Stimulated activated CD8-positive, alpha-beta memory T cell treated with anti-CD3 and anti-CD28 coated beads, Interleukin-15, amount 100 ng/mL, for 1 hour (primary cell): ENCODE measurements around the gene DENND5A.
"Not testable (repeated sequence)": the region's sequence is repeated elsewhere in the genome, so short reads cannot be mapped to it uniquely, and the experiment has no call there.

Experiments
- DNase-seq: peaks from one replicate; pipeline ENCODE4 v3.0.0-alpha.2; 2020; ENCODE audit warnings: low read depth

The DENND5A gene

GRCh38 chr11:9264316-9265210 is 587 bp downstream of the DENND5A start:
- no peak for DNase-seq

- DNase-seq = no peak
These were observed 1.3 kb downstream of the DENND5A start for GRCh38 chr11:9263840-9264315.

GRCh38 chr11:9260838-9261146 is 4.4 kb downstream of the DENND5A start:
- DNase-seq = not testable (repeated sequence)

- no peak for DNase-seq
These were observed 4.9 kb downstream of the DENND5A start for GRCh38 chr11:9259981-9260837.

- not testable (repeated sequence) for DNase-seq
These were observed 6.9 kb downstream of the DENND5A start for GRCh38 chr11:9258279-9258678.

GRCh38 chr11:9254416-9254815 is 10.7 kb downstream of the DENND5A start:
- no peak for DNase-seq

GRCh38 chr11:9253086-9253485 is 12.1 kb downstream of the DENND5A start:
- DNase-seq = no peak

- DNase-seq = no peak
These were observed 13.8 kb downstream of the DENND5A start for GRCh38 chr11:9251311-9251710.

- DNase-seq = no peak
These were observed 15.0 kb downstream of the DENND5A start for GRCh38 chr11:9250139-9250582.

- no peak for DNase-seq
These were observed 15.9 kb downstream of the DENND5A start for GRCh38 chr11:9249252-9249651.

- no peak for DNase-seq
These were observed 17.3 kb downstream of the DENND5A start for GRCh38 chr11:9247863-9248262.

- not testable (repeated sequence) for DNase-seq
These were observed 28.9 kb downstream of the DENND5A start for GRCh38 chr11:9236242-9236641.

GRCh38 chr11:9232482-9232881 is 32.7 kb downstream of the DENND5A start:
- DNase-seq = no peak

- no peak for DNase-seq
These were observed 33.3 kb downstream of the DENND5A start for GRCh38 chr11:9231848-9232177.

- DNase-seq = no peak
These were observed 34.9 kb downstream of the DENND5A start for GRCh38 chr11:9230296-9230695.

GRCh38 chr11:9228091-9228490 is 37.1 kb downstream of the DENND5A start:
- DNase-seq = no peak

GRCh38 chr11:9225748-9226298 is 39.3 kb downstream of the DENND5A start:
- DNase-seq = no peak

GRCh38 chr11:9222654-9223053 is 42.5 kb downstream of the DENND5A start:
- no peak for DNase-seq

GRCh38 chr11:9220853-9221252 is 44.3 kb downstream of the DENND5A start:
- DNase-seq = not testable (repeated sequence)

- DNase-seq = no peak
These were observed 45.6 kb downstream of the DENND5A start for GRCh38 chr11:9219572-9219971.

GRCh38 chr11:9219115-9219514 is 46.0 kb downstream of the DENND5A start:
- no peak for DNase-seq

GRCh38 chr11:9214765-9215164 is 50.4 kb downstream of the DENND5A start:
- no peak for DNase-seq

- DNase-seq = no peak
These were observed 53.8 kb downstream of the DENND5A start for GRCh38 chr11:9211322-9211721.
